ENCODE data around the gene SETD2. TPM values are rescaled to one million over a fixed set of nuclear protein-coding genes. Genes with fewer than 3 reads are reported as not detected.

Gene SETD2
- total and polyA plus RNA-seq, 10 donors: 10.4 to 94.0 (median 63.8) TPM

DNA sequence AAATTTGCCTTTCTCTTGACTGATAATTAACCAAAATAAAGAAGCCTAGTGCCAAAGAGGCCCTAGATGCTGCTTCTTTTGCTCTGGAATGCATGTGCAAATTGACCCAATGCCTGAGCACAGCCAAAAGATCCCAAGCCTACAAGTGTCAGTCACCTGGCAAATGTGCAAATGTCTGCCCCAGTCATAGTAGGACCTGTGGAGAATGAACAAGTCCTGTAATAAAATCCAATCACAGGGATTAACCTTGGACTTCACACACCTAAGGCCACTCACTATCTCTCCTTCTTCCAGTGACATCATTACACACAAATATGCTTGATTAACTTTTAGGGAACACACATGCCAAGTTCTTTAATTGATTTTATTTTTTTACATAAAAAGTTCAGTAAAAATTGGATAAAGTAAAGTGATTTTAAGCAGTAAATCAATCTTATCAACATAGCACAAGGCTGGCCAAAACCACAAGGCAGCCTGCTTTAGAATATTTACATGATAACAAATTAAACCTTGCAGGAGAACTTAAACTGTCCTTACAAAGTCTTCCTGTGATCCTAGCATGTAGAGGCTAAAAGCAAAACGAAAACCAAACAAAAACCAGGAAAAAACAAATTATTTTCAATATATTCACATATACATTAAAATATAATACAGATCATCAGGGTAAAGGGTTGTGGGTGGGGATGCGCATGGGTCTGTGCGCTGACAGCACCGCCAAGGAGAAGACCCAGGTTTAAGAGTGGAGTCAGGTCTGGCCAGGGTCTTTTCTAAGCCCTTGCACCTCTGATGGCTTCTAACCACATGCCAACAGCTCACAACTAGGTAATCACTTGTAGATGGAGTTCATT lies 147.6 kb downstream of the SETD2 start:
- Histone ChIP-seq H3K27ac (peak overlapping the region in 7 of 8 donors; percentile 11 to 81 (median 68)), H3K4me1 (peaks cover 6 to 43% (median 22%) of the 10 kb centered on the region in 6 donors), H3K9me3 (no peaks in the 10 kb centered on the region), H3K36me3 (peaks cover 0 to 91% (median 36%) of the 10 kb centered on the region in 6 donors), H3K27me3 (replicated peaks in 1 of 7) (no peaks in the 10 kb centered on the region), H3K4me3 (no peak overlapping the region)
- 74 to 81% (median 78%) methylated on average over 4 of the region's 4 CpGs for WGBS, 5 donors
- no peak for TF ChIP-seq POLR2AphosphoS5 (IDR thresholded peaks at IDR 0.05)
- no peak for TF ChIP-seq CTCF (IDR thresholded peaks at IDR 0.05 in 8 of 11, conservative IDR thresholded peaks at IDR 0.05 in 3 of 11)
- TF ChIP-seq POLR2A (IDR thresholded peaks at IDR 0.05): no peak
- no peak for DNase-seq
- intact Hi-C loops (cut with DNase I; ENCODE audit: low total_unique reads): no loop called here

DNA sequence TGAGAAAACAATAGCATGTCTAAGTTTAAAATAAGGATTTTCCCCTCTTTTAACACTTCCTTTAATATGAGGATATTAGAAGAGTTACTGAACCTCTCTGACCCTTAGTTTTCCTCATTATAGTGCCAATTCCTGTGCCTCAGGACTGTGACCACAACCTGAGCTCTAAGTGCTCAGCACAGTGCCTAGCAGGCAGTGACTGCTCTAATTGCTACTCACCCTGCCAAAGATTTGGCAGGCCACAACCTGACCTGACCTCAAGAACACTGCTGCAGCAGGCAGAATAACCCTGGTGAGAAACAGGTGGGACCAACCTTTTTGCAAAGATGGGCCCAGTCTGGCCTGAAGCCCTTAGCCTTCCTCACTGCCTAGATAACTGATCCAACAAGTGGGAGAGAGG lies 148.8 kb downstream of the SETD2 start:
- H3K27me3 ChIP-seq (replicated peaks in 1 of 7): no peaks in the 10 kb centered on the region
- H3K36me3 ChIP-seq: peaks cover 0 to 89% (median 34%) of the 10 kb centered on the region in 6 donors
- no peak overlapping the region for H3K4me3 ChIP-seq
- peak overlapping the region in 2 of 8 donors; percentile 11 to 15 for H3K27ac ChIP-seq
- intact Hi-C loops (cut with DNase I; ENCODE audit: low total_unique reads): no loop called here
- peaks cover 6 to 46% (median 23%) of the 10 kb centered on the region in 6 donors for H3K4me1 ChIP-seq
- no peak for DNase-seq
- no peaks in the 10 kb centered on the region for H3K9me3 ChIP-seq
- TF ChIP-seq POLR2AphosphoS5 (IDR thresholded peaks at IDR 0.05) (peak in 1 of 3 donors; percentile 28), CTCF (IDR thresholded peaks at IDR 0.05 in 8 of 11, conservative IDR thresholded peaks at IDR 0.05 in 3 of 11) (no peak), POLR2A (IDR thresholded peaks at IDR 0.05) (no peak)

- H3K9me3 ChIP-seq: no peaks in the 10 kb centered on the region
- peaks cover 6 to 45% (median 32%) of the 10 kb centered on the region in 6 donors for H3K4me1 ChIP-seq
- H3K4me3 ChIP-seq: no peak overlapping the region
- no peak overlapping the region for H3K27ac ChIP-seq
- DNase-seq: peak; percentile 20
- no peaks in the 10 kb centered on the region for H3K27me3 ChIP-seq (replicated peaks in 1 of 7)
- TF ChIP-seq CTCF (IDR thresholded peaks at IDR 0.05 in 8 of 11, conservative IDR thresholded peaks at IDR 0.05 in 3 of 11) (no peak), POLR2A (IDR thresholded peaks at IDR 0.05) (no peak), POLR2AphosphoS5 (IDR thresholded peaks at IDR 0.05) (no peak)
- H3K36me3 ChIP-seq: peaks cover 0 to 89% (median 26%) of the 10 kb centered on the region in 6 donors
- intact Hi-C loops (cut with DNase I; ENCODE audit: low total_unique reads): no loop called here
Observed at GRCh38 chr3:47014036-47014435, 149.9 kb downstream of the SETD2 start.

- 77 to 89% (median 82%) methylated on average over 3 of the region's 3 CpGs for WGBS, 5 donors
- Histone ChIP-seq H3K4me3 (no peak overlapping the region), H3K27ac (peak overlapping the region in 1 of 8 donors; percentile 9), H3K9me3 (no peaks in the 10 kb centered on the region), H3K27me3 (replicated peaks in 1 of 7) (no peaks in the 10 kb centered on the region), H3K36me3 (peaks cover 0 to 89% (median 20%) of the 10 kb centered on the region in 6 donors), H3K4me1 (peaks cover 11 to 45% (median 36%) of the 10 kb centered on the region in 6 donors)
- intact Hi-C loops (cut with DNase I; ENCODE audit: low total_unique reads): no loop called here
- peak; percentile 36 for DNase-seq
- no peak for TF ChIP-seq POLR2A (IDR thresholded peaks at IDR 0.05)
- no peak for TF ChIP-seq POLR2AphosphoS5 (IDR thresholded peaks at IDR 0.05)
- no peak for TF ChIP-seq CTCF (IDR thresholded peaks at IDR 0.05 in 8 of 11, conservative IDR thresholded peaks at IDR 0.05 in 3 of 11)
Observed at GRCh38 chr3:47013231-47013630, 150.7 kb downstream of the SETD2 start.
